Thyroid gland (tissue), 4 donors: ENCODE data around the gene KLF13.

Experiments used
- POLR2A ChIP-seq, 2 donors: fragments of 450-650 bp; IDR thresholded peaks; one replicate each; pipeline ENCODE4 v1.6.1; 2017; ENCODE audit warnings: antibody characterized with exemption in 2 of 2, mild to moderate bottlenecking in 2 of 2, moderate library complexity in 1 of 2
- TF ChIP-seq, protein P1 (sequence below), 6 experiments: fragments of 200-600 bp in 3 of 6; fragments of 450-650 bp in 3 of 6; sonication (generic) in 3 of 6; IDR thresholded peaks; one replicate each; pipeline ENCODE4 v1.5.1; 2016 to 2019; ENCODE audit warnings: antibody characterized with exemption in 6 of 6, mild to moderate bottlenecking in 2 of 6, inconsistent platforms in 1 of 6, moderate library complexity in 1 of 6

DNA sequence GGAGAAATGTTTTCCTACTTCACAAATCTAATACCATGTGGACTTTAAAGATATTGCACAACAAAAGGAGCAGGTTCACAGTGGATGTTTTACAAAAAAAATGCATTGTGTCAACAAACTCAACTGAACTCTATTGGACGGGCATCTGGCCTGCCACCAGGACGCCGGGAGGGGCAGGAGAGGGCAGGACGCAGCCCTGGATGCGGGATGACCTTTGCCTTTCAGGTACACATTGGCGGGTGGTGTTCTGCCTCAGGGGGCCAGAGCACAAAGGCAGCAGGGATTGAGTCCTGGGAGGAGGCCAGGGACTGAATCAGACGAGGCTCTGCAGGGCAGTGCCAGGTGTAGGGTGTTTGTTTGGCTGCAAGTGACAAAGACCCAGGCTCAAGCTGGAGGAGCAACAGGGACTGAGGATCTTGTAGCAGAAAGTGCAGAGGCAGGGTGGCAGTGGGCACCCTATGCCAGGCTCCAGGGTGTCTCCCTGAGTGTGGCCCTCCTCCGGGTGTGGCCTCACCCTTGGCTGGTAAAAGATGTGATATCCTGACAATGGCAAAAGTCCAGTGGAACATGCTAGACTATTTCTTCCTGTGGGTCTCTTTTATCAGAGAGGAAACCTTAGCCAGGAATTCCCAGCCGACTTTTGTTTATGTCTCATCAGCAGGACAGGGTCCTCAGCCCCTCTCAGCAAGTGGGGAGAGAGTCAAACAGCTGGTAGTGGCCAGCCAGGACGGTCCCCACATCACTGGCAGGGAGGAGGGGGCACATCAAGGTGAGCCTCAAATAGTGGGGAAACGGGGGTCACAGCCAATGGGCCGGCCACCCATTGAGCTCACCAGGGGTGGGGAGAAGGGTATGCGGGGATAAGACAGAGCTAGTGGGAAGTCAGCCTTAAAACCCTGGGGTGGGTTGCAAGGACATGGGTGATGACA is 29.7 kb upstream of the KLF13 start:
- TF ChIP-seq, protein P1, sequence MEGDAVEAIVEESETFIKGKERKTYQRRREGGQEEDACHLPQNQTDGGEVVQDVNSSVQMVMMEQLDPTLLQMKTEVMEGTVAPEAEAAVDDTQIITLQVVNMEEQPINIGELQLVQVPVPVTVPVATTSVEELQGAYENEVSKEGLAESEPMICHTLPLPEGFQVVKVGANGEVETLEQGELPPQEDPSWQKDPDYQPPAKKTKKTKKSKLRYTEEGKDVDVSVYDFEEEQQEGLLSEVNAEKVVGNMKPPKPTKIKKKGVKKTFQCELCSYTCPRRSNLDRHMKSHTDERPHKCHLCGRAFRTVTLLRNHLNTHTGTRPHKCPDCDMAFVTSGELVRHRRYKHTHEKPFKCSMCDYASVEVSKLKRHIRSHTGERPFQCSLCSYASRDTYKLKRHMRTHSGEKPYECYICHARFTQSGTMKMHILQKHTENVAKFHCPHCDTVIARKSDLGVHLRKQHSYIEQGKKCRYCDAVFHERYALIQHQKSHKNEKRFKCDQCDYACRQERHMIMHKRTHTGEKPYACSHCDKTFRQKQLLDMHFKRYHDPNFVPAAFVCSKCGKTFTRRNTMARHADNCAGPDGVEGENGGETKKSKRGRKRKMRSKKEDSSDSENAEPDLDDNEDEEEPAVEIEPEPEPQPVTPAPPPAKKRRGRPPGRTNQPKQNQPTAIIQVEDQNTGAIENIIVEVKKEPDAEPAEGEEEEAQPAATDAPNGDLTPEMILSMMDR (IDR thresholded peaks at IDR 0.05) = peak in 1 of 6 experiments; percentile 7
- no peak for TF ChIP-seq POLR2A (IDR thresholded peaks at IDR 0.05)
